DOHH2 (cell line): ENCODE results near the gene MT2A.

Experiments used
- EZH2phosphoT487 ChIP-seq: fragments of 200-600 bp; sonication (generic); IDR thresholded peaks from 2 replicates; pipeline ENCODE4 v1.6.1; 2017; ENCODE audit warnings: borderline replicate concordance, mild to moderate bottlenecking, antibody characterized with exemption, low read length, moderate library complexity, mixed read lengths
- TF ChIP-seq, protein P1 (sequence below): fragments of 200-600 bp; sonication (generic); IDR thresholded peaks from one replicate; pipeline ENCODE4 v1.5.1; 2014; ENCODE audit warnings: antibody characterized with exemption, mild to moderate bottlenecking, low read depth, low read length; ENCODE audit not compliant: poor library complexity, severe bottlenecking

DNA sequence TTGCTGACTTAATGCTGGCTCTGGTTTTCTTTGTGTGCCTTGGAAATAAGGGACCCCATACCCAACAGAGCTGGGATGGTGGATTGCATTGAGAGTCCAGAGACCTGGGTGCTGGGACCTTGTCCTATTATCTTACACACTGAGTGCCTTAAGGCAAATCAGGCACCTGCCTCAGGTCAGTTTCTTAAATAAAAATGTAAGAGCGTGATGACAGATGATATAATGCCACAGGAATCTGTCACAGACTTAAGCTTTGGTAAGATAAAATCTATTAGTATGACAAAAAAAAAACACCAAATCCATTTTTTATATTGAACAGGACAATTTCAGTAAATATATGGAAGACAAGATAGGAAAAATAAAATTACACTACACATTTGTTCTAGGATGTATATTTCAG, 31.7 kb downstream of the MT2A start:
- TF ChIP-seq, protein P1, sequence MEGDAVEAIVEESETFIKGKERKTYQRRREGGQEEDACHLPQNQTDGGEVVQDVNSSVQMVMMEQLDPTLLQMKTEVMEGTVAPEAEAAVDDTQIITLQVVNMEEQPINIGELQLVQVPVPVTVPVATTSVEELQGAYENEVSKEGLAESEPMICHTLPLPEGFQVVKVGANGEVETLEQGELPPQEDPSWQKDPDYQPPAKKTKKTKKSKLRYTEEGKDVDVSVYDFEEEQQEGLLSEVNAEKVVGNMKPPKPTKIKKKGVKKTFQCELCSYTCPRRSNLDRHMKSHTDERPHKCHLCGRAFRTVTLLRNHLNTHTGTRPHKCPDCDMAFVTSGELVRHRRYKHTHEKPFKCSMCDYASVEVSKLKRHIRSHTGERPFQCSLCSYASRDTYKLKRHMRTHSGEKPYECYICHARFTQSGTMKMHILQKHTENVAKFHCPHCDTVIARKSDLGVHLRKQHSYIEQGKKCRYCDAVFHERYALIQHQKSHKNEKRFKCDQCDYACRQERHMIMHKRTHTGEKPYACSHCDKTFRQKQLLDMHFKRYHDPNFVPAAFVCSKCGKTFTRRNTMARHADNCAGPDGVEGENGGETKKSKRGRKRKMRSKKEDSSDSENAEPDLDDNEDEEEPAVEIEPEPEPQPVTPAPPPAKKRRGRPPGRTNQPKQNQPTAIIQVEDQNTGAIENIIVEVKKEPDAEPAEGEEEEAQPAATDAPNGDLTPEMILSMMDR = no peak
- no peak for TF ChIP-seq EZH2phosphoT487
